ENCODE results near the gene WFDC11.

Gene WFDC11

DNA sequence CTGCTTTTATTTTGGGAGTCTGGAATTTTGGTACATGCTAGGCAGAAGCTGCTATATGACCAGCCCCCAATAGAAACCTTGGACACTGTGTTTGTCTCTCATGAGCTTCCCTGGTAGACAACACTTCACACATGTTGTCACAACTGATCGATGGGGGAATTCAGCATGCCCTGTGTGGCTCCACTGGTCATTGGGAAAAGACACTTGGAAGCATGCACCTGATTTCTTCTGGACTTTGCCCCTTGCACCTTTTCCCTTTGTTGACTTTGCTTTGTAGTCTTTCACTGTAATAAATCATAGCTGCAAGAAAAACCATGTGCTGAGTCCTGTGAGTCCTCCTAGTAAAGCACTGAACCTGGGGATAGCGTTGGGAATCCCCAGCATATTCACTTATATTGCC is 48.4 kb downstream of the WFDC11 start:
- no peak for DNase-seq

GRCh38 chr20:45617591-45617990 is 52.4 kb downstream of the WFDC11 start:
- DNase-seq, result no peak

DNA sequence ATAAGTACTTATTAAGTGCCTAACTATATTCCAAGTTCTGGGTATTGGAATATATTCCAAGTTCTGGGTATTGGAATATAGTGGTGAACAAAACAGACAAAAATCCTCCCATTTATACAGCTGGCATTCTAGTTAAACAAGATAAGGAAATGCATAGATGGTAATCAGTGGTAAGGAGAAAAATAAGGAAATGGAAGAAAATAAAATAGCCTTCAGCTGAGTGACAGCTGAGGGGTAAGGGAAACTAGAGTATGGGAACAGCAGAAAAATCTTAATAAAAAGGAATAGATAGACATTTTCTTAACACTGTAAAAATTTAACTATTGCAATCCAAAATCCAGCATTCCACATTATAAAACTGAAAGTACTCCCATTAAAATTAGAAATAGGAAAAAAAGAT is 57.7 kb downstream of the WFDC11 start:
- no peak for DNase-seq

GRCh38 chr20:45611054-45611453 is 59.0 kb downstream of the WFDC11 start:
- no peak for DNase-seq

DNA sequence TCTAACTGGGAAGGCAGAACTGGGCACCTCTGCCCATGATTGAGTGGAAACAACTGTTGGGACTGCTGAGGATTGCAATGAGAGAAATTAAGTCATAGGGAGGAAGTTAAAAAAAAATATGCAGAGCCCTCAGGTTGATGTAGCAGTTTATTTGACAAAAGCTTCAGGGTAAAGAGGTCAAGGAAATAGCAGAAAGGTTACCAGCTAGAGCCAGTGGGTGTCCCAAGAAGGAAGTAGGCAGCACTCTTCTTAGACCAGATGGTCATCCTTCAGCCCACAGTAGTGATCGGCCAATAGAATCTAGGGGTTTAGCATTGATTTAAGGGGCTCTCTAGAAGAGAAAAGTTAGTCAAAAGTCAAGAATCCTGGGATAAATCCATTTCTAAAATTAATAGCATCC is 62.2 kb downstream of the WFDC11 start:
- DNase-seq, result no peak

Data from activated gamma-delta T cell (primary cell).